NCI-H128 (cell line): ENCODE data around the gene SCN5A.

Experiments used
- DNase-seq: peaks from one replicate; lab custom pipeline; 2025; ENCODE audit not compliant: unreplicated experiment; lab: John Stamatoyannopoulos, UW

SCN5A gene

GRCh38 chr3:38603731-38604131, 45.8 kb downstream of the SCN5A start:
- DNase-seq: no peak

GRCh38 chr3:38602576-38603250, 46.8 kb downstream of the SCN5A start:
- no peak for DNase-seq

- DNase-seq: no peak
Measured at GRCh38 chr3:38601956-38602550, 47.4 kb downstream of the SCN5A start.

- DNase-seq: no peak
Measured at GRCh38 chr3:38600551-38600950, 48.9 kb downstream of the SCN5A start.

- DNase-seq: no peak
Measured at GRCh38 chr3:38599886-38600285, 49.6 kb downstream of the SCN5A start.

- no peak for DNase-seq
Measured at GRCh38 chr3:38598791-38599190, 50.7 kb downstream of the SCN5A start.

- no peak for DNase-seq
Measured at GRCh38 chr3:38597502-38598060, 51.9 kb downstream of the SCN5A start.

GRCh38 chr3:38595393-38595792, 54.1 kb downstream of the SCN5A start:
- no peak for DNase-seq

GRCh38 chr3:38590521-38590920, 59.0 kb downstream of the SCN5A start:
- DNase-seq: no peak

GRCh38 chr3:38588995-38589937, 60.2 kb downstream of the SCN5A start:
- no peak for DNase-seq

GRCh38 chr3:38588371-38588971, 61.0 kb downstream of the SCN5A start:
- no peak for DNase-seq

GRCh38 chr3:38587548-38588131, 61.8 kb downstream of the SCN5A start:
- DNase-seq: no peak

- DNase-seq: no peak
Measured at GRCh38 chr3:38586546-38587520, 62.7 kb downstream of the SCN5A start.

- DNase-seq: no peak
Measured at GRCh38 chr3:38585791-38586420, 63.6 kb downstream of the SCN5A start.

GRCh38 chr3:38583688-38584087, 65.8 kb downstream of the SCN5A start:
- no peak for DNase-seq

- DNase-seq: no peak
Measured at GRCh38 chr3:38582941-38583645, 66.4 kb downstream of the SCN5A start.

- no peak for DNase-seq
Measured at GRCh38 chr3:38582316-38582715, 67.2 kb downstream of the SCN5A start.

- DNase-seq: no peak
Measured at GRCh38 chr3:38581774-38582173, 67.7 kb downstream of the SCN5A start.
